H7 (cell line): ENCODE measurements around the gene EIF4A3. TPM values are rescaled to one million over a fixed set of nuclear protein-coding genes. Genes with fewer than 3 reads are reported as not detected.
A peak's percentile ranks its signal among the peaks of the same experiment; 100 is the strongest.

Experiments used
- DNase-seq: peaks from one replicate; pipeline ENCODE4 v3.0.0; 2012
- H3K27me3 ChIP-seq: 2 replicates; pipeline ENCODE4 v1.6.0; 2011; ENCODE audit warnings: mild to moderate bottlenecking, low read length; ENCODE audit not compliant: control insufficient read depth, insufficient read depth
- H3K36me3 ChIP-seq: replicated peaks from 2 replicates; pipeline ENCODE4 v1.5.1; 2011; ENCODE audit warnings: low read length; ENCODE audit not compliant: control insufficient read depth, insufficient read depth
- H3K4me3 ChIP-seq: 2 replicates; pipeline ENCODE4 v1.5.1; 2011; ENCODE audit warnings: low read depth, mild to moderate bottlenecking, control low read depth, low read length, moderate library complexity; ENCODE audit not compliant: insufficient read depth
- total RNA-seq: library from RNA; depleted of rRNA; stranded (reverse); fragments of >200 nt; shearing (Covaris generic); gene quantifications from 2 replicates; pipeline ENCODE4 v1.2.3, GENCODE V29; 2014

Gene EIF4A3
- total RNA-seq, 1 experiment from 2014 or later, result 138 TPM

DNA sequence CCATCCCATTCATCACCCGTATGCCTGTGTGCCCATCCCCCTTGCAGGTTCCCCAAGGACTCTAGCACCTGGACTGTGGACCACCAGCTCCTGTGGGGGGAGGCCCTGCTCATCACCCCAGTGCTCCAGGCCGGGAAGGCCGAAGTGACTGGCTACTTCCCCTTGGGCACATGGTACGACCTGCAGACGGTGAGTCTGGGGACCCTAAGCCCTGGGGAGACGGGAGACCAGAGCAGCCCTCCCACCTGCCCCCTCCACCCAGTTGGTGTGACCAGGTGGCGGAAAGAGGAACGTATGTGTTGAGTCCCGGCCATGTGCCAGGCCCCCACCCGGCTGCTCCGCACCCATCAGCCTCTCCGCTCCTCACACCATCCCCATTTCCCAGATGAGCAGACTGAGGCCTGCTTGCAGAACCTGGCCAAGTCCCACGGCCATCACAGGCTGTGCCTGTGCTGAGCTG lies 30.0 kb downstream of the EIF4A3 start:
- Histone ChIP-seq H3K4me3 (no peak overlapping the region), H3K27me3 (no peaks in the 10 kb centered on the region), H3K36me3 (no peaks in the 10 kb centered on the region; the same call in 1 of the 2 replicates)
- DNase-seq, result peak; percentile 32

- DNase-seq, result no peak
- no peaks in the 10 kb centered on the region for H3K27me3 ChIP-seq
- no peak overlapping the region for H3K4me3 ChIP-seq
- no peaks in the 10 kb centered on the region; the same call in 1 of the 2 replicates for H3K36me3 ChIP-seq
Measured at GRCh38 chr17:80116276-80116920, 30.5 kb downstream of the EIF4A3 start.

GRCh38 chr17:80115159-80115558 lies 31.8 kb downstream of the EIF4A3 start:
- DNase-seq, result no peak
- H3K4me3 ChIP-seq, result no peak overlapping the region
- H3K36me3 ChIP-seq, result no peaks in the 10 kb centered on the region; the same call in 1 of the 2 replicates
- H3K27me3 ChIP-seq, result no peaks in the 10 kb centered on the region

DNA sequence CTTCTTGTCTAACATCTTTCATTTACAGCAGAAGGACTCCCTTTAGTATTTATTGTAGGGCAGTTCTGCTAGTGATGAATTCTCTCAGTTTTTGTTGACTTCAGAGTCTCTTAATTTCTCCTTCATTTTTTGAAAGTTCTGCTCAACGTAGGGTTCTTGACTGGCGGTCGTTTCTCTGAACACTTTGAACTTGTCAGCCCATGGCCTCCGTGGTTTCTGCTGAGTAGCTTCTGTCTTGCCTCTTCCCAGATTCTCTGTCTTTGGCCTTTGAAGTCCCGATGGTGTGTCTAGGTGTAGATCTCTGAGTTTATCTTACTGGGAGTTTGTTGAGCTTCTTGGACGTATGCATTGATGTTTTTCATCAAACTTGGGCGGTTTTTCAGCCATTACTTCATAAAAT lies 32.2 kb downstream of the EIF4A3 start:
- no peaks in the 10 kb centered on the region for H3K27me3 ChIP-seq
- no peak overlapping the region for H3K4me3 ChIP-seq
- no peaks in the 10 kb centered on the region; the same call in 1 of the 2 replicates for H3K36me3 ChIP-seq
- no peak for DNase-seq

DNA sequence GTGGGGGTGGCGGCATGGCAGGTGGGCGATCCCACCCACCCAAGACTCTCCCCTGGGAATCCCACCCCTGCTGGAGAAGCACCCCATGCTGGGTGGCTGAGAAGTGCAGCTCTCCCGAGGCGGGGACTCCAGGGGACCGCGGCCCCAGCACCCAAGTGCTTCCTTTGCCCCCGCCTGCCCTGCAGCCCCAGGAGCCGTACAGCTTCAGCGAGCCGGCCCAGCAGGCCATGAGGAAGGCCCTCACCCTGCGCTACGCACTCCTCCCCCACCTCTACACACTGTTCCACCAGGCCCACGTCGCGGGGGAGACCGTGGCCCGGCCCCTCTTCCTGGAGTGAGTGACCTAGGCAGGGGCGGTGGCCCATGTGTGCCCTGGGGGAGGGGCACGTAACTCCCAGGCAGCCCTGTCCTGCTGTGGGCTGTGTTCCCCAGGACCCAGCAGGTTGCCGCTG lies 33.9 kb downstream of the EIF4A3 start:
- peak; percentile 81 for DNase-seq
- H3K27me3 ChIP-seq, result no peaks in the 10 kb centered on the region
- no peaks in the 10 kb centered on the region for H3K36me3 ChIP-seq
- no peak overlapping the region for H3K4me3 ChIP-seq

DNA sequence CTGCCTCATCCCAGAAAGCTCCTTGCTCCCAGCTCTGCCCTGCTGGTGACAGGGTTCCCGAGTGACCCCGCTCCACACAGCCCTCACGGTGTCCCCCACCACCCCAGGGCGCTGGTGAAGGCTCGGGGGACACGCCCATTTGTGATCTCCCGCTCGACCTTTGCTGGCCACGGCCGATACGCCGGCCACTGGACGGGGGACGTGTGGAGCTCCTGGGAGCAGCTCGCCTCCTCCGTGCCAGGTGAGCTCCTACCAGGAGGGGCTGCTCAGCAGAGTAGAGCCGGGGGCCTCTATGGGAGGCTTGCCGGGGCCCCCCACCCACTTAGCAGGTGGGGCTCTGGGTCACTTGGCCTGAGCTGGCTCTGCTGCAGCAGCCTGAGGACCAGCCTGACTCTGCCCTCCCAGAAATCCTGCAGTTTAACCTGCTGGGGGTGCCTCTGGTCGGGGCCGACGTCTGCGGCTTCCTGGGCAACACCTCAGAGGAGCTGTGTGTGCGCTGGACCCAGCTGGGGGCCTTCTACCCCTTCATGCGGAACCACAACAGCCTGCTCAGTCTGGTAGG lies 34.4 kb downstream of the EIF4A3 start:
- Histone ChIP-seq H3K4me3 (no peak overlapping the region), H3K36me3 (no peaks in the 10 kb centered on the region), H3K27me3 (no peaks in the 10 kb centered on the region)
- peak; percentile 67 for DNase-seq

GRCh38 chr17:80111702-80112470 lies 35.0 kb downstream of the EIF4A3 start:
- Histone ChIP-seq H3K4me3 (no peak overlapping the region), H3K36me3 (no peaks in the 10 kb centered on the region), H3K27me3 (no peaks in the 10 kb centered on the region)
- DNase-seq, result peak; percentile 88

DNA sequence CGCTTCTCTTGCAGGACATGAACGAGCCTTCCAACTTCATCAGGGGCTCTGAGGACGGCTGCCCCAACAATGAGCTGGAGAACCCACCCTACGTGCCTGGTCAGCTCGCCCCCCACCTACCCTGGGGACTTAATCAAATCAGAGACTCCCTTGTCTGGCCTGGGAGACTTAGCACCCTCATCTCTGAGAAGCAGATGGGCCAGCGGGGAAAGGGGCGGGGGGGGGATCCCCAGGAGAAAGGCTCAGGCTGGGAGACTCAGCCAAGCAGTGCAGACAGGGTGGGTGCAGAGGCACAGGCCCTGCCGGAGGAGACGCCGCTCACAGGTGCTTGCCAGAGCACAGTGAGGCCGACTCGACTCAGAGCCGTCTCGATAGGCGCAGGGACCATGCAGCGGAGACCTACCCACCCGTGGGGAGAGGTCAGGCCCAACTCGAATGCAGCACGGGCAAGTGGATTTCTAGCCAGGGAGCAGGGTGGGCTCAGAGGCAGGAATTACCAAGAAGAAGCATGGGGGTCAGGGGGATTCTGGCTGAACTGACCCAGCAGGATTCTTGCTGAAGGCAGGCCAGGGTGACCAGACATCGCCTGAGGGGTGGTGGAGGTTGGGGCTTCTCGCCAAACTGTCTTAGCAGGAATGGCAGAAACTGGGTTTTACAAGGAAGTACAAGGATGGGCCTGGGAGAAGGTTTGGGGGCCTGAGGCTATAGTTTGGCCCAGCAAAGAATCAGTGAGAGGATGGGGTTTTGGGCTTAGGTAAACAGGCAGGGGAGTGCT lies 35.8 kb downstream of the EIF4A3 start:
- H3K36me3 ChIP-seq, result no peaks in the 10 kb centered on the region
- peak; percentile 44 for DNase-seq
- no peaks in the 10 kb centered on the region for H3K27me3 ChIP-seq
- no peak overlapping the region for H3K4me3 ChIP-seq

- Histone ChIP-seq H3K27me3 (no peaks in the 10 kb centered on the region), H3K4me3 (no peak overlapping the region), H3K36me3 (no peaks in the 10 kb centered on the region)
- no peak for DNase-seq
Measured at GRCh38 chr17:80110447-80110812, 36.5 kb downstream of the EIF4A3 start.

- peak; percentile 58 for DNase-seq
- H3K36me3 ChIP-seq, result no peaks in the 10 kb centered on the region
- H3K4me3 ChIP-seq, result no peak overlapping the region
- no peaks in the 10 kb centered on the region for H3K27me3 ChIP-seq
Measured at GRCh38 chr17:80109713-80110446, 37.0 kb downstream of the EIF4A3 start.

GRCh38 chr17:80109066-80109660 lies 37.8 kb downstream of the EIF4A3 start:
- H3K36me3 ChIP-seq, result no peaks in the 10 kb centered on the region
- H3K27me3 ChIP-seq, result no peaks in the 10 kb centered on the region
- no peak for DNase-seq

GRCh38 chr17:80108036-80108971 lies 38.6 kb downstream of the EIF4A3 start:
- Histone ChIP-seq H3K4me3 (no peak overlapping the region), H3K27me3 (no peaks in the 10 kb centered on the region), H3K36me3 (no peaks in the 10 kb centered on the region)
- DNase-seq, result peak; percentile 51

More at GRCh38 chr17:80109066-80109660, 37.8 kb downstream of the EIF4A3 start:
- no peak overlapping the region for H3K4me3 ChIP-seq
